Keratinocyte (primary cell): ENCODE data around the gene PAX8. TPM values are rescaled to one million over a fixed set of nuclear protein-coding genes. Genes with fewer than 3 reads are reported as not detected.

Experiments used
- DNase-seq: peaks from one replicate; pipeline ENCODE4 v3.0.0-alpha.2; 2011; ENCODE audit warnings: low read depth, missing footprints, low spot score
- FAIRE-seq: peaks from 2 replicates; lab custom pipeline; 2011; peaks lifted over from hg19 to GRCh38; lab: Jason Lieb, UNC
- H2AFZ ChIP-seq: 2 replicates; pipeline ENCODE4 v1.6.0; 2012; ENCODE audit warnings: low read length, control low read depth, inconsistent platforms; ENCODE audit not compliant: control insufficient read depth
- H3K27ac ChIP-seq: 2 replicates; pipeline ENCODE4 v1.5.1; 2011; ENCODE audit warnings: low read length; ENCODE audit not compliant: control insufficient read depth, insufficient read depth
- H3K27me3 ChIP-seq: 3 replicates; pipeline ENCODE4 v1.6.0; 2011; ENCODE audit warnings: low read length; ENCODE audit not compliant: control insufficient read depth, insufficient read depth; ENCODE audit errors: extremely low read depth
- H3K36me3 ChIP-seq, 2 experiments: 2 replicates in 1 of 2; 3 replicates in 1 of 2; pipeline ENCODE4 v1.5.1; 2011; ENCODE audit warnings: low read length in 2 of 2, mild to moderate bottlenecking in 1 of 2; ENCODE audit not compliant: control insufficient read depth in 2 of 2, insufficient read depth in 2 of 2; ENCODE audit errors: extremely low read depth in 1 of 2
- H3K4me1 ChIP-seq: 3 replicates; pipeline ENCODE4 v1.5.1; 2011; ENCODE audit warnings: low read length; ENCODE audit not compliant: control insufficient read depth, insufficient read depth; ENCODE audit errors: extremely low read depth
- H3K4me2 ChIP-seq: 3 replicates; pipeline ENCODE4 v1.6.0; 2011; ENCODE audit warnings: low read depth, low read length; ENCODE audit not compliant: control insufficient read depth, insufficient read depth; ENCODE audit errors: extremely low read depth
- H3K4me3 ChIP-seq, 3 experiments: fragments of 200-600 bp in 1 of 3; sonication (generic) in 1 of 3; 2 replicates in 2 of 3; 3 replicates in 1 of 3; pipeline ENCODE4 v1.5.1; 2011 to 2016; ENCODE audit warnings: low read length in 3 of 3, mild to moderate bottlenecking in 3 of 3, control low read depth in 2 of 3, inconsistent platforms in 1 of 3, low read depth in 1 of 3, mixed read lengths in 1 of 3, mixed run types in 1 of 3, moderate library complexity in 1 of 3; ENCODE audit not compliant: control insufficient read depth in 2 of 3, insufficient read depth in 2 of 3; ENCODE audit errors: extremely low read depth in 1 of 3
- H3K79me2 ChIP-seq: 2 replicates; pipeline ENCODE4 v1.6.0; 2012; ENCODE audit warnings: low read length; ENCODE audit not compliant: control insufficient read depth, insufficient read depth
- H3K9ac ChIP-seq: 3 replicates; pipeline ENCODE4 v1.6.0; 2011; ENCODE audit warnings: low read length; ENCODE audit not compliant: control insufficient read depth, insufficient read depth; ENCODE audit errors: extremely low read depth
- H3K9me1 ChIP-seq: 3 replicates; pipeline ENCODE4 v1.6.0; 2011; ENCODE audit warnings: low read length; ENCODE audit not compliant: control insufficient read depth, insufficient read depth; ENCODE audit errors: extremely low read depth
- H3K9me3 ChIP-seq: 2 replicates; pipeline ENCODE4 v1.5.1; 2012; ENCODE audit warnings: low read depth, low read length; ENCODE audit not compliant: control insufficient read depth
- H4K20me1 ChIP-seq: 3 replicates; pipeline ENCODE4 v1.6.0; 2011; ENCODE audit warnings: low read length; ENCODE audit not compliant: control insufficient read depth, insufficient read depth; ENCODE audit errors: extremely low read depth
- EZH2 ChIP-seq: IDR thresholded peaks from one replicate; pipeline ENCODE4 v1.6.1; 2012; ENCODE audit warnings: inconsistent platforms, mild to moderate bottlenecking, low read length, moderate library complexity
- dilution Hi-C: fragments of 300-500 bp; cut with MboI; formaldehyde crosslinking; loops from one replicate; pipeline ENCODE4 v1.7.0; 2020; ENCODE audit warnings: low sequenced_read_pairs; ENCODE audit not compliant: extremely low pct_ligation_motif_present
- polyA plus RNA-seq, 5 experiments: library from polyadenylated mRNA; depleted of rRNA in 3 of 5; stranded (reverse) in 3 of 5; stranded (forward) in 1 of 5; unstranded in 1 of 5; fragments of >200 nt; gene quantifications; 1 replicate in 1 of 5; 2 replicates in 3 of 5; 3 replicates in 1 of 5; pipeline versions ENCODE4 v1.2.1 to v1.2.3, GENCODE V29; 2011 to 2012; ENCODE audit warnings: missing spikeins in 2 of 5, low read depth in 1 of 5, low replicate concordance in 1 of 5
- TF ChIP-seq, protein P1 (sequence below), 3 experiments: IDR thresholded peaks in 1 of 3; conservative IDR thresholded peaks in 1 of 3; optimal IDR thresholded peaks in 1 of 3; 2 replicates in 2 of 3; 3 replicates in 1 of 3; pipeline versions ENCODE3 to v1.5.1; 2011; ENCODE audit warnings: low read length in 3 of 3, mild to moderate bottlenecking in 3 of 3, moderate library complexity in 2 of 3, control low read depth in 1 of 3, inconsistent platforms in 1 of 3; ENCODE audit not compliant: insufficient read depth in 2 of 3; ENCODE audit errors: extremely low read depth in 1 of 3

Gene PAX8
- polyA plus RNA-seq, 1 donor (not counting 4 experiments of a cell fraction or from before 2014, with no cell fraction given): 3.4 TPM

GRCh38 chr2:113183264-113183663 lies 95.5 kb downstream of the PAX8 start:
- Histone ChIP-seq H3K4me3 (no peak overlapping the region), H2AFZ (no peak overlapping the region), H3K27me3 (no peaks in the 10 kb centered on the region), H3K9me3 (no peaks in the 10 kb centered on the region), H3K9ac (no peak overlapping the region), H3K79me2 (no peaks in the 10 kb centered on the region), H3K4me2 (no peak overlapping the region), H4K20me1 (no peaks in the 10 kb centered on the region), H3K27ac (no peak overlapping the region), H3K4me1 (peaks cover 4% of the 10 kb centered on the region), H3K36me3 (peaks cover 1 to 8% of the 10 kb centered on the region in 2 experiments), H3K9me1 (no peaks in the 10 kb centered on the region)
- dilution Hi-C loops: no loop called here
- no peak for FAIRE-seq
- TF ChIP-seq EZH2: no peak
- TF ChIP-seq, protein P1, sequence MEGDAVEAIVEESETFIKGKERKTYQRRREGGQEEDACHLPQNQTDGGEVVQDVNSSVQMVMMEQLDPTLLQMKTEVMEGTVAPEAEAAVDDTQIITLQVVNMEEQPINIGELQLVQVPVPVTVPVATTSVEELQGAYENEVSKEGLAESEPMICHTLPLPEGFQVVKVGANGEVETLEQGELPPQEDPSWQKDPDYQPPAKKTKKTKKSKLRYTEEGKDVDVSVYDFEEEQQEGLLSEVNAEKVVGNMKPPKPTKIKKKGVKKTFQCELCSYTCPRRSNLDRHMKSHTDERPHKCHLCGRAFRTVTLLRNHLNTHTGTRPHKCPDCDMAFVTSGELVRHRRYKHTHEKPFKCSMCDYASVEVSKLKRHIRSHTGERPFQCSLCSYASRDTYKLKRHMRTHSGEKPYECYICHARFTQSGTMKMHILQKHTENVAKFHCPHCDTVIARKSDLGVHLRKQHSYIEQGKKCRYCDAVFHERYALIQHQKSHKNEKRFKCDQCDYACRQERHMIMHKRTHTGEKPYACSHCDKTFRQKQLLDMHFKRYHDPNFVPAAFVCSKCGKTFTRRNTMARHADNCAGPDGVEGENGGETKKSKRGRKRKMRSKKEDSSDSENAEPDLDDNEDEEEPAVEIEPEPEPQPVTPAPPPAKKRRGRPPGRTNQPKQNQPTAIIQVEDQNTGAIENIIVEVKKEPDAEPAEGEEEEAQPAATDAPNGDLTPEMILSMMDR (optimal IDR thresholded peaks at IDR 0.05 in 1 of 3, IDR thresholded peaks at IDR 0.05 in 1 of 3, conservative IDR thresholded peaks at IDR 0.05 in 1 of 3; ENCODE audit: extremely low read depth in 1 of 3, insufficient read depth in 2 of 3, low read length in 3 of 3): no peak
- DNase-seq: no peak

- Histone ChIP-seq H3K4me2 (no peak overlapping the region), H3K27me3 (no peaks in the 10 kb centered on the region), H3K79me2 (no peaks in the 10 kb centered on the region), H3K9me1 (no peaks in the 10 kb centered on the region), H3K9ac (no peak overlapping the region), H3K9me3 (no peaks in the 10 kb centered on the region), H2AFZ (no peak overlapping the region), H3K27ac (no peak overlapping the region), H3K4me3 (no peak overlapping the region), H3K36me3 (peaks cover 0 to 8% of the 10 kb centered on the region in 2 experiments), H3K4me1 (peaks cover 4% of the 10 kb centered on the region), H4K20me1 (no peaks in the 10 kb centered on the region)
- dilution Hi-C loops: no loop called here
- no peak for FAIRE-seq
- DNase-seq: no peak
- TF ChIP-seq, protein P1 (optimal IDR thresholded peaks at IDR 0.05 in 1 of 3, IDR thresholded peaks at IDR 0.05 in 1 of 3, conservative IDR thresholded peaks at IDR 0.05 in 1 of 3; ENCODE audit: extremely low read depth in 1 of 3, insufficient read depth in 2 of 3, low read length in 3 of 3): no peak
- TF ChIP-seq EZH2: no peak
These were observed 96.1 kb downstream of the PAX8 start for GRCh38 chr2:113182471-113183260.
